NCI-H1694 treated with DMSO at 0.1 percent for 48 hours (cell line): Measurements from ENCODE around the gene INPP5A.

Experiments used
- DNase-seq: peaks from one replicate; lab custom pipeline; 2025; lab: John Stamatoyannopoulos, UW

The INPP5A gene

DNA sequence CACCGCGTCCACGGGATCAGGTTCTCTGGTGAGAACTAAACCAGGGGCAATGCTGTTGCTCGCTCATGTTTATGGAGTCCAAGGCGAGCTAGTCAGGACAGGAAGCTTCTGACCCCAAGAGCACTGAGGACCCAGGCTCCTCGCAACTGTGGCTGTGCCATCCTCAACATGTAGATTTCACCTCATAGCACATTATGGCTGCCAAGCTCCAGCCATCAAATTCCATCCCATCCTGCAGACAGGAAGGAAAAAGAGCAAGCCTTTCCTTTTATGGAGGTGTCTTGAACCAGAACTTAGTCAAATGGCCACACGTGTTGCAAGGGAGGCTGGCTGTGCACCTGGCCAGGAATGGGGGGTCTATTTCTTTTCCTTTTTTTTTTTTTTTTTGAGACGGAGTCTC is 264.5 kb downstream of the INPP5A start:
- DNase-seq: no peak

DNA sequence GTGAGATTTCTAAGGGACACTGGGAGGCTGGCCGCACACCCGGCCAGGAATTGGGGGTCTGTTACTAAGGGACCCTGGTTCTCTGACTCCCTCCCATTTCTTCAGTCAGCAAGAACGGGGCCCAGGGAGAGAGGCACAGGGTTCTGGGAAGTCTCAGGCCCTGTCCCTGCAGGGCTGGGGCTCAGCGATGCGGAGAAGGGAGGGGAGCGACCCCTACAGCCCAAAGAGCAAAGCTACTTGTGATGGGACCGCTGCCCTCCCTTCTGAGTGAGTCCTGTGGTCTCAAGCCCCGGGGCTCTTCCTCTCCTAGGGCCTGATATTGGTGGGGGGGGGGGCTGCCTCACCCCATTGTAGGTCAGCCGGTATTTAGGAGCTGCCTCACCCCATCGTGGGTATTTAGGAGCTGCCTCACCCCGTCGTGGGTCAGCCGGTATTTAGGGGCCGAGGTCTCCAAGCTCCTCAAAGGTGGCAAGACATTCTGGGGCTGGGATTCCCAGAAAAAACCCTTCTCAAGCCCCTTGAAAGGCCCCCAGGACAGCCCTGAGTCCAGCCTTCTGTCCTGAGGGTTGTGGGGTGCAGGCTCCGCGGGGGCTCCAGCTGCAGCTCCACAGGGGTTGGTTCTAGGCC is 265.2 kb downstream of the INPP5A start:
- no peak for DNase-seq

DNA sequence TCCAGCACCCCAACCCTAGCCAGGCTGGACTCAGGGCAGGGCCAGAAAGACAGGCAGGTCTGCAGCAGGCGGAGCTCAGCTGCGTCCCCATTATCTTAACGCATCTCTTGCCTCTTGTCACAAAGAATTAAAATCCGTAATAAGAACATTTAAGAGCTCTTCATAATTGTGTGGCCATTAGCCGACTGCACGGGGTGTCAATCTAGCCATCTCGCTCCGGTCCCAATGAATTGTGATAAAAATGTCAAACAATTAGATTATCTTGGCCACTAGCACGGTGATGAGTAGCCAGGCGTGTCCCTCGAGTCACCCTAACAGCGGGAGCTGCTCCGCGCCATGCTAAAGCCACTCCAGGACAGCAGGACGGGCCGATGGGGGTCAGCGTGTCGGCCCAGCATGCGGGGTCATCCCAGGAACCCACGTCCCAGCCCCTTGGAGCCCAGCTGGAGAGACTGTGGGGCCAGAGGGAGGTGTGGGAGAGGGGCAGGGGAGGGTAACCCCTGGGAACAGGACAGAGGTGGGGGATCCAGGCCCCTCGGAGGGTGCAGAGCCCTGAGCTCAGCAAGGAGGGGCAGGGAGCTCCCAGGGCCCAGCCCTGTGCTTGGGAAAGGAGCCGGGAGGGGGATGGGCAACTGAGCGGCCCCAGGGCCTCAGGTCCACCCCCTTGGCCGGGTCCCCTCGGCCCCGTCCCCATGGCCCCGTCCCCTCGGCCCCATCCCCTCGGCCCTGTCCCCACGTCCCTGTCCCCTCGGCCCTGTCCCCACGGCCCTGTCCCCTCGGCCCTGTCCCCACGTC is 266.0 kb downstream of the INPP5A start:
- DNase-seq: no peak

DNA sequence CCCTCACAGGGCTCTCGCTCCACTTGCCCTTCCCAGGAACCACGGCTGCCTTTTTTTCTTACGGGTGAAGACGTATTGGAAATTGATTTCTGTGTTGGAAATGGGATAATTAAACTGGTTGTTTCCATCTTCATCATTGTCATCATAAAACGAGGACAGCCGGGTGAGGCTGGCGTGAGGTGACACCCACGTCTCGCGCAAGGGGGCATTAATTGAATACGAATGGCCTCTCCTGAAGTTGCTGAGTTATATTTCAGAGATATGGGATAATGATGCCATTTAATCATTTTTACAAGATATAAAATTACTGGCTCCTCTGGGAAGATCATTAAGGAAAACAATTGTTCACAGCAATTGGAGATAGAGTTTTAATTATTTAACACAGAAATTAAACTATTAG is 266.7 kb downstream of the INPP5A start:
- no peak for DNase-seq

DNA sequence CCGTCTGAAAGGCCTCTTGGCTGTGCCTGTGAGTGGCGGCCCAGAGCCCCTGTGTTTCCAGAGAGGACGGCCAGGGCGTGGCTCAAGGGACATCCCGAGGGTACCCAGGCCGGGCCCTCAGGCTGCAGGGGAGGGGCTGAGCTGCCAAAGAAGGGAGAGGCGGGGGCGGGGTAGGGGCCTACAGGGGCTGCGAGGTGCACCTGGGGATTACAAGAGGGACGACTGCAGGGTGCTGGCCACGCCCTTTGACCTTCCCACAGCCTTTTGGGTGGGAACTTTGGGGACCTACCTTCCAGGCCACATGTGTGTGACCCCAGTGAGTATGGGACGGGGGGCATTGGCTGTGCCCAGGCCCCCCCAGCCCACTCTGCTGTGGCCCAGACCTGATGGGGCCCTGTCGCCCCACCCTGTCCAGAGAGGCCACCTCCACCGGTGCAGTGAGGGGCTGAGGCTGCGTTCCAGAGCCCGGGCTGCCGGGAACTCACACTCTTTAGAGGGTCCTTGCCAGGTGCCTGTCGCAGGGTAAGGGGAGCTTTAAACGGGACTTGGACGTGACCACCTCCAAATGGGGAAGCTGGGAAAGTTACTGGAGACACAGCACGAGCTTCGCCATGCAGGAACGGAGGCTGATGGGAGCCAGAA is 267.3 kb downstream of the INPP5A start:
- DNase-seq: no peak

DNA sequence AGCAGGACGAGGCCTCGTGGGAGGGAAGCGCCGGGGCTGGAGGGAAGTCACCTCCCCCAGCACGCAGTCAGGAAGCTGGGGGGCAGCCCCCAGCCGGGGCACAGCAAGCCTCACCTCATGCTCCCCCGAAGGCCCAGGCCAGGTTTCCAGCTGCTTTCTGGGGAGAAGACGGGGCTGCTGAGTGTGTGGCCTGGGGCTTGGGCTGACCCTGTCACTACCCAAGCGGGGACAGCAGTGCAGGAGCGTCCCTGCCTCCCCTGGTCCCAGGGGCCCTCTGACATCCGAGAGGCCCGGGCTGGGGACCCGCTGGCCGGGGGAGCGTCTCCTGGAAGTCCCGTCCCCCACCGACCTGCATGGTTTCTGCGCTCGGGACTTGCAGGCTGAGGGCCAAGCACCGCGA is 268.0 kb downstream of the INPP5A start:
- no peak for DNase-seq

DNA sequence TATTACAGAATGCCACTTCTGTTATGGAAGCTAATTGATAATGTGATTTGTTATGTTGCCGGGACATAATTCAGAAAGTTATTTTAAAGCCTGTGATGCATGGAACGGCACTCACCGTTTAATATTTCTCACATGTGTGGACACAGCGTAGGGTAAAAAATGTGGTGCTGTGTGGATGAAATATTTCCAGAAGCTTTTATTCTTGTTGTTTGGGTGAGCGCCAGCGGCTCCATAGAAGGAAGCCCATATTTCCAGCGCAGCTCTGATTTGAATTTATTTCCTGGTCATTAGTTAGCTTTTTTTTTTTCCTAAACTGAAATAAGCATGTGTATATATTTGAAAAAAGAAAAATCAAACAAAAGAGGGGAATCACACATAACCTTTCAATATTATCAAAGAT is 268.5 kb downstream of the INPP5A start:
- no peak for DNase-seq

DNA sequence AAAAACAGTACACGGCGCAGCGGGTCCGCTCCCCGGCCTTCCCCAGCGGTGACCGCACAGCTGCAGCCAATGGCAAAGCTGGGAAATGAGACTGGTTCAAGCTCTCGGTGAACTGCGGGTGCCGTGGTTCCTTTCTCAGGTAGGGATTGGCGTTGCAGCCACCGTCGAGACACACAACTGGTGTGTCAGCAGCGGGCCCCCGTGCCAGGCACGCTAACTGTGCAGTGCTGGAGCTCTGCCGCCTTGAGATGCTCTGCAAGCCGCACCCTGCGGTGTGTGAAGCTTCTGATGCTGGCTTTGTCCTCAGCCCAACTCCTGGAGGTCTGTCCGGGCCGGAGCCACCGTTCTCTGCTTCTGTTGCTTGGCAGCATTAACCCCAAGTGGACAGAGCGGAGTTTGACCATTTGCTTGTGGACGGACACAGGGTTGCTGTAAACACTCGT is 269.0 kb downstream of the INPP5A start:
- no peak for DNase-seq

DNA sequence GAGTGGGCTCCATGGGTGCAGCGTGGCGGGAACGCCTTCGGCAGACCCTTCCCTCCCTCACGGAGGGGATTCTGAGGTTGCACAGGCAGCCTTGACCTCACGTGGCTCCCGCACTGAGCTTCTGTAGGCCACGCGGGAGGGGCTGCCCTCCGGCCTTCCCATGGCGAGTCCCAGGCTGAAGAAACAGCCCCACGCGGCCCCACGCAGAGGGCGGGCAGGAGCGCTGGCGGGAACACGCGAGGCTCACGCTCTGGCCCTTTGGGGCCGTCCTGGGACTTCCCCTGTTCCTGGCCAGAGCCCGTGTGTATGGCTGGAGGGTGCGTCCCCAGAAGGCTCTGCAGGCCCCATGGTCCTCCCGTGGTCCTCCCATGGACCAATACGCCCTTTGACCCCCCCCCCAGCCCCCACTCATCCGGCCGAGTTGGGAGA is 270.0 kb downstream of the INPP5A start:
- DNase-seq: no peak

DNA sequence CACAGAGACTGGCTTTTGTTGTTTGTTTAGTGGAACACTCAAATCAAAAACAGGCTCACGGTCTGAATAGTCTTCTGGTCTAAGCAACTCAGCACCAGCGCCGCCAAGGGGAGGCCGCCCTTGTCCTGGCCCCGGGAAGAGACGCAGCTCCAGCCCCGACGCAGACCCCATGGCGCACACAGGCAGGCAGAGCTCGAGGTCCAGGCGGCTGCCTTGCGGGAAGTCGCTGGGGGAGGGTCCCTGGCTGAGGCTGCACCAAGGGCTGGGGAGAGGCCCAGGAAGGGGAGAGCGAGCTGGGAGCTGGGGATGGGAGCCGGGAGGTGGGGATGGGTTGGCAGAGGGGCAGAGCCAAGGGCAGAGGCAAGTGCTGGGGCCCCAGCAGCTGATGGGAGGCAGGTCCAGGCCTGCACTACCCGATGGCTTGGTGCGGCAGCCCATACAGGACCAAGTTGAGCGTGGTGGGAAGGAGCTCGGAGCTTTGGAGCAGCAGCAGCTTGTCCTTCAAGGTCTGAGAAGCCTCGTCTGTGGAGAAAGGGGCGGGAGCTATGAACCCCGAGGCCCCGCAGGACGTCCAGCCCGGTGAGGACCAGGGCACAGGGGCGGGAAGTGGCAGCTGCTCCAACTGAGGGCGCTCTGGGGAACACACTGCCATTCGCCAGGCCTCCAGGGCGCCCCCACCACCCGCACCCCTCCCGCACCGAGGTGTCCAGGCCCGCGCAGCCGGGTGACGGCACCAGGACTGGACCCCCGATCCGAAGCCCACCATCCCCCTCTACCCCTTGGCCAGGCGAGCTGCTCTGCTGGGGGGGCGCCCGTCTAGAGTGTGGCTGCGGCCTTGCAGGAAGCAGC is 271.0 kb downstream of the INPP5A start:
- DNase-seq: no peak

DNA sequence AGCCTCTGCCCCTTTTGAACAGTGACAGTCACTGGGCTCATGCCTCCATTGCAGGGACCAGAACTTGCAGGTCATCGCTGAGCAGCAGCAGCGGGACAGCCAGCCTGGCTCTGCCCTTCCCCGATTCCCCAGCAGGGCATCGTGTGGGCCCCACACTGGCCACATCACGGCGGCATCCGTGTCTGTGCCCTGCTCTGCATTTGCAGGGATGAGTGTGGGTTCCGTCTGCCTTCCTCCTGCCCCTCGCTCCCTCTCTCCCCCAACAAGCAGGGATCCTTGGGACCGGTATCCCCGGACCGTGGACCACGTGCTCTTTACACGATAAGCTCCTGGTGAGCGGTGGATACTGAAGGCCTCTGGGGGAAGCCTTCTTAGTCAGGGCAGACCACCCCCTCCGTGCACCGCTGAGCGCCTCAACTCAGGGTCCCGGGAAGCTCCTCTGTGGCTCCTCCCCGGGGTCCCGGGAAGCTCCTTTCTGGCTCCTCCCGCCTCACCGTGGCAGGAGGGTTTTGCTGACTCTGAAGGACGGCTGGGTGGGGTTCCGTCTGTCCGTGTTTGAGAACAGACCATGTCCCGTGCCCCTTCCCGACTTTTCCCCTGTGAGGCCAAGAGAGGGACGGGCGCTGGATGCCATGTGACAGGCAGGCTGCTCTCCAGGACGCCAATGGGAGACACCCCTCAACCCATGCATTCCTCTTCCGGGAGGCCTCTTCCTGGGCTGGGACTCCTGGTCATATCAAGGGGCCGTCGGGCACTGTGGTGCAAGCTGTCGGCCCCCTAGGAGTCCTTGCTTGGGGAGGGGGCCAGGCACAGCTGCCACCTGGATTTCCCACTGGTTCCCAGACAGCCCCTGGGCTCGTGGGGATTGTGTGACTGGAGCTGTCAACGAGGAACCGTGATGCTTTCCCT is 271.9 kb downstream of the INPP5A start:
- DNase-seq: no peak

DNA sequence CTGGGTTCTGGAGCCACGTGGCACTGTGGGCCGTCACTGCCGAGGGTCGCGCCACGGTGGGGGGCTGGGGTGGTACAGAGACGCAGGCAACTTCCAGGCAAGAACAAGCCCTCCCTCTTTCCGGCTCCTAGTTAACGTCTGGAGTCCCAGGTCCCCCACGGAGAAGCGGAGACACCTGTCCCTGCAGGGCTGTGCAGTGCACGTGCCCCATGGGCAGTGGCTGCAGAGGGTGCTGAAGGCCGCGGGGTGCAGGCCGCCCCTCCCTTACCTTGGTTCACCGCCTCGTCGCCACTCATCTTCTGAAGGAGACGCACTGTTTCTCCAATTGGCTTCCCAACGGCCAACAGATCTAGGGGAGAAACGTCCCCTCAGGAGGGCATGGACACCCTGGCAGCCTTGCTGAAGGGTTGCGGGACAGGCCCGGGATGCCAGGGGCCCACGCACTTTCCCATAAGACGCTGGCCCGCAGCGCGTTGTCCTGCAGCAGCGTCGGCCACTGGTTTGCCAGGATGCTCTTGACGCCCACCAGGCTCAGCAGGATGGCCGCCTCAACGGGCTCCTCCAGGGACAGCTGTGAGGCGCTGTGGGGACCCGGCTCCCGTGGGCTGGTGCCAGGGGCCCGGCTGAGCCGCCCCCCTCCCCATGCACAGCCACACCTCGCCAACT is 272.7 kb downstream of the INPP5A start:
- no peak for DNase-seq

DNA sequence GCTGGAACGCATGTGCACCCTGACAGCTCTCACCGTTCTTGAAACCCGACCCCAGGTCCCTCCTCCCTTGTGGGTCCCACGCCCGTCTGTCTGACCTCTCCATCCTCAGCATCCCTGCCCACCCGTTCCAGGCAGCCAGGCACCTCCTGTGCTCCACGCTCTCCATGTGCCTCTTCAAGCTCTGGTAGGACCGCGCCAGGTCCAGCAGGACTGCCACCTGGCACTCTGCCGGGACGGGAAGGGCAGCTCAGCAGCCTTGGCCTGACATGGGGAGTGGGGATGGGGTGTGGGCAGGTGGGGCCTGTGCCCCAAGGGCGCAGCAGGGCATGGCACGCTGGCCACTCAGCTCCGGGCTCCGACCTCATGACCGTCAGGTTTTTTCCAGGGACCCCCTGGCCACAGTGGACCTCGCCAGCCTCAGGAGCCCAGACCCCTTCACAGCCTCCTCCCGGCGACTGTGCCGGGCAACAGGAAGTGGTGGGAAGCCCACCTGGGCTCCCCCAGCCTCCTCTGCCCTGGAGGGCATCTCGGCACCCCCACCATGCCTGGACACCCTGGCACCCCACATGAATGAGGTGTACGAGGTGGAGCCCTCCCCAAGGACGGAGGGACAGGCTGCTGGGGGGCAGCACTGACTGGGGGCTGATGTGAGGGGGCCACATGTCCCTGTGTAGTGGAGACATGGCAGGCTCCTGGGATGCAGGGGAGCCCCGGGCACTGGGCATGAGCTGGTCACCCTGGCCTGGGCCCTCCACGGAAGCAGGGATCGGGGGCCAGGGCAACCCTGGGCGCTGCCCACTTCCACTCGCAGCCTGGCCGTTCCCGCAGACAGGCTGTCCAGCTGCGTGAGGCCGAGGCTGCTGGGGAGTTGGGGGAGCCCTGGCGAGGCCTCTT is 273.5 kb downstream of the INPP5A start:
- no peak for DNase-seq

DNA sequence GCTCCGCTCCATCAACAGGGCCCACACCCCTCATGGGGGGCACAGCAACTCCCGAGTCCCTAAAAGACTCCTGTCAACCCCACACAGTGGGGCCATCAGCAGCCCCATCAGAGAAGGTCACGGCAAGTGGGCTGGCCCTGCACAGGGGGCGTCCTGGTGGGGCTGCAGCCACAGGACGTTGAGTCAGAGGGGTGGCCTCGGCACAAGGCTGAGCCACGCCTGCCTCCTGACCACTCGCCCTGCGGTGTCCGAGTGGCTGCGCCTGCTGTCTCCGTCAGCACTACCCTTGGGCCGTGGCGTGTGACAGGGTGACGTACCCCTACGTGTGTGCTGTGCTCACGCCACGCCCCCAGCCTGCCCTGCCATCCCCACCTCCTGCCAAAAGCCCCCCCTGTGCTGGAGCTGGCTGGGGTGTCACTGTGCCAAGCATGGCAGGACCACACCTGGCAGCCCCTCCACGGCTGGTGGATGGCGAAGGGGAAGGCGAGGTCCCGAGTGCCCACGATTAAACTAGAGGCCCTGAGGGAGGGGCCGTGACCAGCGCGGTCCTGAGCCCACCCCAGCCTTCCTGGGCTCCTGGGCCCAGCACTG is 274.4 kb downstream of the INPP5A start:
- DNase-seq: no peak

DNA sequence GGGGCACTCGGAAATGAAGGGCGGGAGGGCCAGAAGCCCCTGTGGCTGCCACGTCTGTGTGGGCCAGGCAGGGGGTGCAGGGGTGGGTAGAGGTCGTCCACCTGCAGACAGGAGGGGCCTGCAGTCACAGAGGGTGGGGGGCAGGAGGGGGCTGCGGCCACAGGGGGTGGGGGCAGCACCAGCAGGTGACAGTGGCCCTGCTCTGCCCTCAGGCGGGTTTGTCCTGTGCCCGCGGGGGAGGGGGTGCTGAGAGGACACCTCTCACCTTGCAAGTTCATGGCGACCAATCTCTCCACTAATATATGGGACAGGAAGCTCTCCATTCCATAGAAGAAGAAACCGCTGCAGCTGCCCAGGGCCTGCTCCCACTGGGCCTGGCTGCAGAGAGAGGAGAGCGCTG is 274.9 kb downstream of the INPP5A start:
- DNase-seq: no peak

DNA sequence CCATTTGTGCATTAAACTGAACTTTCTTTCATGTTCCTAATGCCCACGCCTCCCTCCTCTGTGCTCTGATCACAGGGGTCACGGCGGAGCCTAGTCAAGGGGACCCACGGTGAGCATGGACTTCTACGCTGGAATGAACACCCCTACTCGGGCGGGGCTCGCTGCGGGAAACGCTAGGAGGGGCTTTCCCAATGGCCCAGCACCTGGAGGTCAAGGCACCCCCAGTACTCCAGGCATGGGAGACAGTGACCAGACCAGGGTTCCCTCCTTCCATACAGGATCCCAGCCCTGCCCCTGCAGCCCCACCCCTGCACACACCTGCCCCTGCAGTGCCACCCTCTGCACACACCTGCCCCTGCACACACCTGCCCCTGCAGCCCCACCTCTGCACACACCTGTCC is 275.4 kb downstream of the INPP5A start:
- DNase-seq: no peak

DNA sequence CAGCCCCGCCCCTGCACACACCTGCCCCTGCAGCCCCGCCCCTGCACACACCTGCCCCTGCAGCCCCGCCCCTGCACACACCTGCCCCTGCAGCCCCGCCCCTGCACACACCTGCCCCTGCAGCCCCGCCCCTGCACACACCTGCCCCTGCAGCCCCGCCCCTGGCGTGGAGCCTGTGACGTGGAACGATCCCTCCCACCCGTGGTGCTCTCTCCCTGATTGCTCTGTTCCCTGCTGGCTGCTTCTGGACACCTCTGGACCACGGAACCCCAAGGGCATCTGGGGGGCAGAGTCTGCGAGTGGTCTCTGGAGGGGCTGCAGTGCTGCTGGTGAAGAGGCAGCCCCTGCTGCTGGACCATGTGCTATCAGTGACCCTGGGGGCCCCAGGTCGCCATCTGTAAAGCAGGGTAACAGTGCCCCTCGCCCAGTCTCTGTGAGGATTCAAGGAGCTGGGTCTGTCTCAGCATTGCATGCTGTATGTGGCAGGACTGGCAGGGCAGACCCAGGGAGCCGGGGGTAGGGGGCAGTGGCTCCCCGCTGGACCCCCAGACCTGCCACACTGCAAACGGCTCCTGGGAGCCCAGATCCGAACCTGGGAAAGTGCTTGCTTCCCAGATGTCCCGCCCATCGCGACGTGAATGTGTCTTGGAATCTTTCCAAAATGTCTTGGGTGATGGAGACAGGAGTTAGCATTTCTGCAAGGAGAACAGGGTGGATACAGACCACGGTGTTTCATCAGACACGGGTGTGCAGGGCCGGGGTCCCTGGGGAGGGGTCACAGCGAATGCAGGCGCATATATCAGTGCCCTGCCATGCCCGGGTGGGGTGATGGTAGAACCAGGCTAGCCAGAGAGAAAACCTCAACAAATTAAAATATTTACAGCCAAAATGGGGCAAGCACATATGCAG is 276.2 kb downstream of the INPP5A start:
- DNase-seq: no peak

DNA sequence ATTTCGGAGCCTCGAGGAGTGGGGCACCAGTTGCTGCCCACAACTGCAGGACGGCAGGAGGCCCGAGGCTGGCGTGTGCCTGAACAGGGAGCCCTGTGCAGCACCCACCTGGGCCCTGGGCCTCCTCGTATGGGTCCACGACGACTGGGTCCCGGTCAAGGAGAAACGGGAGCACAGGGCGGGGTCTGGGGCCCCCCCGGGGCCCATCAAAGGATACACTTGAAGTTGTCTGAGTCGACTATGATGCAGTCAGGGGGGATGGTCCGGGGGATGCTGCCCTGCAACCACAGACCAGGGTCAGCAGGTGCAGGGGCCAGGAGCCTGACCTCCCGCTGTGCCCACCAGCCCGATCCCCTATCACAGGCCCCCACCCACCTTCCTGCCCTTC is 276.9 kb downstream of the INPP5A start:
- DNase-seq: no peak
